K562 (cell line): Measurements from ENCODE around the gene ZNF384. TPM values are rescaled to one million over a fixed set of nuclear protein-coding genes. Genes with fewer than 3 reads are reported as not detected.
A peak's percentile ranks its signal among the peaks of the same experiment; 100 is the strongest.

Source experiments
- BCOR ChIP-seq: fragments of 450-650 bp; IDR thresholded peaks from 2 replicates; pipeline ENCODE4 v1.6.1; 2016
- CHD2 ChIP-seq: IDR thresholded peaks from 2 replicates; pipeline ENCODE4 v1.6.1; 2011; ENCODE audit warnings: low read depth, low read length
- CLOCK ChIP-seq: fragments of 250-450 bp; sonication (Bioruptor Pico); IDR thresholded peaks from 2 replicates; pipeline ENCODE4 v1.4.0; 2020; ENCODE audit warnings: mild to moderate bottlenecking, moderate library complexity, borderline replicate concordance
- E4F1 ChIP-seq: fragments of 250-450 bp; sonication (Bioruptor Pico); IDR thresholded peaks from 2 replicates; pipeline ENCODE4 v1.5.0; 2021; ENCODE audit warnings: mild to moderate bottlenecking, borderline replicate concordance
- HDGF ChIP-seq: fragments of 450-650 bp; IDR thresholded peaks from 2 replicates; pipeline ENCODE4 v1.6.1; 2016
- ILF3 ChIP-seq: fragments of 450-650 bp; IDR thresholded peaks from 2 replicates; pipeline ENCODE4 v1.6.1; 2018; ENCODE audit warnings: antibody characterized with exemption, mild to moderate bottlenecking, moderate library complexity, borderline replicate concordance
- IRF1 ChIP-seq: sonication (generic); formaldehyde crosslinking; IDR thresholded peaks from 2 replicates; pipeline ENCODE4 v1.8.0; 2022; ENCODE audit warnings: missing genetic modification reagents, mild to moderate bottlenecking, borderline replicate concordance
- MTA2 ChIP-seq: fragments of 450-650 bp; IDR thresholded peaks from 2 replicates; pipeline ENCODE4 v1.6.1; 2016; ENCODE audit warnings: low read depth
- NCOA1 ChIP-seq: fragments of 450-650 bp; IDR thresholded peaks from 2 replicates; pipeline ENCODE4 v1.6.1; 2016; ENCODE audit warnings: low read depth
- NR1H2 ChIP-seq: sonication (generic); formaldehyde crosslinking; IDR thresholded peaks from 2 replicates; pipeline ENCODE4 v1.4.0; 2020; ENCODE audit warnings: mild to moderate bottlenecking, missing genetic modification reagents
- SREBF2 ChIP-seq: sonication (generic); formaldehyde crosslinking; IDR thresholded peaks from 2 replicates; pipeline ENCODE4 v1.4.0; 2020; ENCODE audit warnings: mild to moderate bottlenecking, missing genetic modification reagents
- TCF7L2 ChIP-seq: fragments of 150-350 bp; IDR thresholded peaks from 2 replicates; pipeline ENCODE4 v1.6.1; 2016; ENCODE audit warnings: low read depth, mild to moderate bottlenecking, low read length, moderate library complexity
- ZC3H11A ChIP-seq: IDR thresholded peaks from 2 replicates; pipeline ENCODE4 v1.6.1; 2012; ENCODE audit warnings: low read depth, low read length, improper control_type of control experiment
- ZFX ChIP-seq: sonication (generic); formaldehyde crosslinking; IDR thresholded peaks from 2 replicates; pipeline ENCODE4 v1.8.0; 2022; ENCODE audit warnings: mild to moderate bottlenecking, missing genetic modification reagents, moderate library complexity
- ZNF165 ChIP-seq: fragments of 250-450 bp; sonication (Bioruptor Pico); IDR thresholded peaks from 2 replicates; pipeline ENCODE4 v1.4.0; 2020; ENCODE audit warnings: borderline replicate concordance
- ZNF232 ChIP-seq: sonication (generic); formaldehyde crosslinking; IDR thresholded peaks from 2 replicates; pipeline ENCODE4 v1.8.0; 2022; ENCODE audit warnings: mild to moderate bottlenecking, missing genetic modification reagents
- ZNF277 ChIP-seq: fragments of 250-450 bp; sonication (Bioruptor Pico); IDR thresholded peaks from 2 replicates; pipeline ENCODE4 v1.8.0; 2022; ENCODE audit warnings: inconsistent platforms, mild to moderate bottlenecking, moderate library complexity, borderline replicate concordance
- ZNF316 ChIP-seq: fragments of 450-650 bp; IDR thresholded peaks from 2 replicates; pipeline ENCODE4 v1.6.1; 2016
- polyA plus RNA-seq, 8 experiments: library from polyadenylated mRNA; depleted of rRNA in 4 of 8; stranded (reverse) in 5 of 8; unstranded in 3 of 8; fragments of >200 nt; fragmentation: Nextera tagmentation in 2 of 8; fragmentation: Illumina TruSeq in 1 of 8; extraction: Ambion mirVana in 2 of 8; extraction: Trizol in 1 of 8; gene quantifications; 2 replicates each; pipeline versions ENCODE4 v1.2.1 to v1.2.3, GENCODE V29; 2011 to 2014; ENCODE audit warnings: inconsistent platforms in 1 of 8, missing spikeins in 1 of 8
- total RNA-seq, 7 experiments: library from RNA; depleted of rRNA in 6 of 7; stranded (reverse); fragments of >200 nt in 6 of 7; fragmentation: Illumina TruSeq in 2 of 7; extraction: Trizol in 2 of 7; gene quantifications; 2 replicates each; pipeline versions ENCODE4 v1.2.1 to v1.2.3, GENCODE V29; 2011 to 2021; ENCODE audit warnings: low replicate concordance in 1 of 7
- TF ChIP-seq, protein P1 (sequence below): IDR thresholded peaks from 2 replicates; pipeline ENCODE4 v1.6.1; 2016; ENCODE audit warnings: missing genetic modification characterization, missing compliant biosample characterization
- TF ChIP-seq, protein P2 (sequence below): fragments of 250-450 bp; sonication (Bioruptor Pico); IDR thresholded peaks from 2 replicates; pipeline ENCODE4 v1.9.0; 2021; ENCODE audit warnings: mild to moderate bottlenecking

The ZNF384 gene
- total and polyA plus RNA-seq, 9 of the 15 experiments (the other 6 are each of a cell fraction or from before 2014, with no cell fraction given), result 0.36 to 64.8 (median 21.3) TPM

- TF ChIP-seq ZNF277 (no peak), NCOA1 (no peak), ZFX (peak; percentile 79), ZC3H11A (no peak), MTA2 (no peak), CLOCK (CRISPR knock-in tag) (no peak), ILF3 (no peak), SREBF2 (CRISPR knock-in tag) (no peak), BCOR (no peak), E4F1 (CRISPR knock-in tag) (no peak), ZNF316 (no peak), TCF7L2 (no peak), NR1H2 (CRISPR knock-in tag) (no peak), IRF1 (CRISPR knock-in tag) (no peak), ZNF165 (CRISPR knock-in tag) (no peak), CHD2 (peak; percentile 13; the same call in 1 of the 2 replicates), HDGF (no peak), ZNF232 (CRISPR knock-in tag) (no peak)
- TF ChIP-seq, protein P1, sequence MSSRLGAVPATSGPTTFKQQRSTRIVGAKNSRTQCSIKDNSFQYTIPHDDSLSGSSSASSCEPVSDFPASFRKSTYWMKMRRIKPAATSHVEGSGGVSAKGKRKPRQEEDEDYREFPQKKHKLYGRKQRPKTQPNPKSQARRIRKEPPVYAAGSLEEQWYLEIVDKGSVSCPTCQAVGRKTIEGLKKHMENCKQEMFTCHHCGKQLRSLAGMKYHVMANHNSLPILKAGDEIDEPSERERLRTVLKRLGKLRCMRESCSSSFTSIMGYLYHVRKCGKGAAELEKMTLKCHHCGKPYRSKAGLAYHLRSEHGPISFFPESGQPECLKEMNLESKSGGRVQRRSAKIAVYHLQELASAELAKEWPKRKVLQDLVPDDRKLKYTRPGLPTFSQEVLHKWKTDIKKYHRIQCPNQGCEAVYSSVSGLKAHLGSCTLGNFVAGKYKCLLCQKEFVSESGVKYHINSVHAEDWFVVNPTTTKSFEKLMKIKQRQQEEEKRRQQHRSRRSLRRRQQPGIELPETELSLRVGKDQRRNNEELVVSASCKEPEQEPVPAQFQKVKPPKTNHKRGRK (tag), result no peak
- TF ChIP-seq, protein P2, sequence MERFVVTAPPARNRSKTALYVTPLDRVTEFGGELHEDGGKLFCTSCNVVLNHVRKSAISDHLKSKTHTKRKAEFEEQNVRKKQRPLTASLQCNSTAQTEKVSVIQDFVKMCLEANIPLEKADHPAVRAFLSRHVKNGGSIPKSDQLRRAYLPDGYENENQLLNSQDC (CRISPR knock-in tag), result no peak
Observed at GRCh38 chr12:6723607-6724408, 34.6 kb upstream of the ZNF384 start, which contains the start of gene COPS7A (continued).
